Uterus (tissue), 4 donors: Measurements from ENCODE around the gene CEP164. TPM values are rescaled to one million over a fixed set of nuclear protein-coding genes. Genes with fewer than 3 reads are reported as not detected.

ENCODE experiments used
- DNase-seq, 2 donors: peaks; one replicate each; pipeline ENCODE4 v3.0.0-alpha.2; 2019 to 2020
- H3K27ac ChIP-seq, 2 donors: fragments of 200-600 bp; sonication (generic); 1 replicate in 1 of 2; 2 replicates in 1 of 2; pipeline ENCODE4 v1.5.1; 2016 to 2018
- H3K27me3 ChIP-seq, 2 donors: fragments of 200-600 bp; sonication (generic); one replicate each; pipeline ENCODE4 v1.5.1; 2018 to 2019; ENCODE audit warnings: control low read depth in 1 of 2
- H3K36me3 ChIP-seq, 2 donors: fragments of 200-600 bp; sonication (generic); one replicate each; pipeline ENCODE4 v1.5.1; 2019; ENCODE audit warnings: control low read depth in 1 of 2
- H3K4me1 ChIP-seq, 2 donors: fragments of 200-600 bp; sonication (generic); one replicate each; pipeline ENCODE4 v1.5.1; 2018 to 2019; ENCODE audit warnings: control low read depth in 1 of 2
- H3K4me3 ChIP-seq, 2 donors: fragments of 200-600 bp; sonication (generic); 1 replicate in 1 of 2; 2 replicates in 1 of 2; pipeline ENCODE4 v1.5.1; 2018 to 2019; ENCODE audit warnings: mild to moderate bottlenecking in 1 of 2
- H3K9me3 ChIP-seq, 2 donors: fragments of 200-600 bp; sonication (generic); one replicate each; pipeline ENCODE4 v1.5.1; 2019; ENCODE audit warnings: control low read depth in 1 of 2
- POLR2A ChIP-seq, 2 donors: fragments of 450-650 bp; IDR thresholded peaks; one replicate each; pipeline ENCODE4 v1.6.1; 2016; ENCODE audit warnings: antibody characterized with exemption in 2 of 2, mild to moderate bottlenecking in 1 of 2, moderate library complexity in 1 of 2
- intact Hi-C: fragments of 100-400 bp; cut with DNase I; formaldehyde crosslinking; loops from one replicate; pipeline ENCODE4 v1.15.1; 2023; ENCODE audit warnings: low total_unique reads
- total RNA-seq, 4 donors: library from RNA; depleted of rRNA in 3 of 4; stranded (reverse); fragments of >200 nt in 3 of 4; gene quantifications; one replicate each; pipeline versions ENCODE4 v1.1.0 to v1.2.4, GENCODE V29; 2014 to 2023
- TF ChIP-seq, protein P1 (sequence below), 4 experiments: fragments of 200-600 bp in 2 of 4; fragments of 450-650 bp in 2 of 4; sonication (generic) in 2 of 4; IDR thresholded peaks; one replicate each; pipeline ENCODE4 v1.5.1; 2016 to 2019; ENCODE audit warnings: antibody characterized with exemption in 4 of 4, mild to moderate bottlenecking in 2 of 4, moderate library complexity in 1 of 4
- donor health status: DM: yes; HTN: yes; CAD: no.

The CEP164 gene
- total RNA-seq, 4 donors from 2014 or later: 16.4 to 64.2 (median 46.1) TPM

DNA sequence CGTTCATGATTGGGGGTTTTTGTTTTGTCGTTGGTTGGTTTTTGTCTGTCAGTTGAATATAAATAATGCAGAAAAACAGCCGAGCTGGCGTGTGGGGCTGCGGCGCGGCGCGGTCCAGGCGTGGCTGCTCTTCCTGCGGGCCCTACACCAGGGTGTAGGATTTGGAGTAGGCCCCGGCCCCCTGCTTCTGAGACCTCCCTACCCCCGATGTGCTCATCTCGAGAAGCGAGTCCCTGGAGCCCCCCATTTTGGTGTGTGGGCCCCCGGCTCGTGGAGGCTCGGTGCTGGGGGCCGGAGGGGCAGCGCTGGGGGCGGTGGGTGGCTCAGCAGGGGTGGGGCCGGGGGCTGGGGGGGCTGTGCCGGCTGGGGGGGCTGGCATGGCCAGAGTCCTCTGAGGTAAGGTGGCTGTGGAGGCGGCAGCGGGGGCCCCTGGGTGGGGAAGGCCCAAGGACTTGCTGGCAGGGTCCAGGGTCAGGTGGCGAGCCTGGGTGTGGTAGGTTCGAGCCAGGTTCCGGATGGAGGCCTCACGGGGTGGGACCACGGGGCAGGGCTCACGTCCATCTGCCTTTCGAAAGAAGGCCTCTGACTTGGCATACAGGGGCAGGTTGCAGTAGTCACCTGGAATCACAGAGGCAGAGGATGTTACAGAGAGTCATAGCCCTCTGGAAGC, 100.7 kb downstream of the CEP164 start:
- H3K4me3 ChIP-seq: no peak overlapping the region
- H3K4me1 ChIP-seq: no peaks in the 10 kb centered on the region
- TF ChIP-seq, protein P1, sequence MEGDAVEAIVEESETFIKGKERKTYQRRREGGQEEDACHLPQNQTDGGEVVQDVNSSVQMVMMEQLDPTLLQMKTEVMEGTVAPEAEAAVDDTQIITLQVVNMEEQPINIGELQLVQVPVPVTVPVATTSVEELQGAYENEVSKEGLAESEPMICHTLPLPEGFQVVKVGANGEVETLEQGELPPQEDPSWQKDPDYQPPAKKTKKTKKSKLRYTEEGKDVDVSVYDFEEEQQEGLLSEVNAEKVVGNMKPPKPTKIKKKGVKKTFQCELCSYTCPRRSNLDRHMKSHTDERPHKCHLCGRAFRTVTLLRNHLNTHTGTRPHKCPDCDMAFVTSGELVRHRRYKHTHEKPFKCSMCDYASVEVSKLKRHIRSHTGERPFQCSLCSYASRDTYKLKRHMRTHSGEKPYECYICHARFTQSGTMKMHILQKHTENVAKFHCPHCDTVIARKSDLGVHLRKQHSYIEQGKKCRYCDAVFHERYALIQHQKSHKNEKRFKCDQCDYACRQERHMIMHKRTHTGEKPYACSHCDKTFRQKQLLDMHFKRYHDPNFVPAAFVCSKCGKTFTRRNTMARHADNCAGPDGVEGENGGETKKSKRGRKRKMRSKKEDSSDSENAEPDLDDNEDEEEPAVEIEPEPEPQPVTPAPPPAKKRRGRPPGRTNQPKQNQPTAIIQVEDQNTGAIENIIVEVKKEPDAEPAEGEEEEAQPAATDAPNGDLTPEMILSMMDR (IDR thresholded peaks at IDR 0.05): no peak
- no peak for TF ChIP-seq POLR2A (IDR thresholded peaks at IDR 0.05)
- no peak overlapping the region for H3K27ac ChIP-seq
- intact Hi-C loops: loop anchor here (10.0 kb wide), 1 partner anchor 386 kb away; no protein-coding TSS in a partner anchor
- DNase-seq: no peak
- H3K36me3 ChIP-seq: no peaks in the 10 kb centered on the region
- no peaks in the 10 kb centered on the region for H3K27me3 ChIP-seq
- no peaks in the 10 kb centered on the region for H3K9me3 ChIP-seq

GRCh38 chr11:117428856-117429229, 101.2 kb downstream of the CEP164 start:
- TF ChIP-seq, protein P1 (IDR thresholded peaks at IDR 0.05): no peak
- TF ChIP-seq POLR2A (IDR thresholded peaks at IDR 0.05): no peak

GRCh38 chr11:117430293-117430955, 102.8 kb downstream of the CEP164 start:
- DNase-seq: no peak
- intact Hi-C loops: no loop called here

More at GRCh38 chr11:117428856-117429229, 101.2 kb downstream of the CEP164 start:
- no peaks in the 10 kb centered on the region for H3K27me3 ChIP-seq
- no peaks in the 10 kb centered on the region for H3K9me3 ChIP-seq
- no peak overlapping the region for H3K27ac ChIP-seq
- H3K36me3 ChIP-seq: no peaks in the 10 kb centered on the region
- intact Hi-C loops: loop anchor here (10.0 kb wide), 1 partner anchor 386 kb away; no protein-coding TSS in a partner anchor
- DNase-seq: no peak
- no peak overlapping the region for H3K4me3 ChIP-seq
- H3K4me1 ChIP-seq: no peaks in the 10 kb centered on the region

GRCh38 chr11:117431436-117431835, 103.8 kb downstream of the CEP164 start:
- intact Hi-C loops: no loop called here
- Histone ChIP-seq H3K27ac (no peak overlapping the region), H3K27me3 (no peaks in the 10 kb centered on the region), H3K36me3 (no peaks in the 10 kb centered on the region), H3K4me1 (no peaks in the 10 kb centered on the region), H3K9me3 (no peaks in the 10 kb centered on the region), H3K4me3 (no peak overlapping the region)
- DNase-seq: no peak
- TF ChIP-seq, protein P1 (IDR thresholded peaks at IDR 0.05): no peak
- TF ChIP-seq POLR2A (IDR thresholded peaks at IDR 0.05): no peak

More at GRCh38 chr11:117430293-117430955, 102.8 kb downstream of the CEP164 start:
- no peak overlapping the region for H3K27ac ChIP-seq
- no peak overlapping the region for H3K4me3 ChIP-seq
- H3K4me1 ChIP-seq: no peaks in the 10 kb centered on the region
- no peaks in the 10 kb centered on the region for H3K9me3 ChIP-seq
- TF ChIP-seq POLR2A (IDR thresholded peaks at IDR 0.05): no peak
- TF ChIP-seq, protein P1 (IDR thresholded peaks at IDR 0.05): no peak
- no peaks in the 10 kb centered on the region for H3K36me3 ChIP-seq
- H3K27me3 ChIP-seq: no peaks in the 10 kb centered on the region

- no peaks in the 10 kb centered on the region for H3K9me3 ChIP-seq
- intact Hi-C loops: no loop called here
- H3K27ac ChIP-seq: no peak overlapping the region
- no peaks in the 10 kb centered on the region for H3K27me3 ChIP-seq
- no peaks in the 10 kb centered on the region for H3K4me1 ChIP-seq
- no peak for DNase-seq
- no peak for TF ChIP-seq POLR2A (IDR thresholded peaks at IDR 0.05)
- TF ChIP-seq, protein P1 (IDR thresholded peaks at IDR 0.05): no peak
- no peaks in the 10 kb centered on the region for H3K36me3 ChIP-seq
- H3K4me3 ChIP-seq: no peak overlapping the region
Observed at GRCh38 chr11:117433717-117434116, 106.1 kb downstream of the CEP164 start.
